Cardiac fibroblast (primary cell): ENCODE data around the gene DUSP8.
"Not testable (repeated sequence)": the region's sequence is repeated elsewhere in the genome, so short reads cannot be mapped to it uniquely, and the experiment has no call there.

Experiments used
- DNase-seq, 2 donors: peaks; one replicate each; pipeline versions ENCODE4 v3.0.0 to v3.0.0-alpha.2; 2010; ENCODE audit warnings: low read depth in 2 of 2
- H3K4me3 ChIP-seq, 2 donors: replicated peaks in 1 of 2; 1 replicate in 1 of 2; 2 replicates in 1 of 2; pipeline ENCODE4 v1.5.1; 2011; ENCODE audit warnings: low read depth in 2 of 2, low read length in 2 of 2, mild to moderate bottlenecking in 2 of 2, moderate library complexity in 1 of 2
- TF ChIP-seq, protein P1 (sequence below): IDR thresholded peaks from one replicate; pipeline ENCODE4 v1.5.1; 2011; ENCODE audit warnings: low read depth, mild to moderate bottlenecking, low read length, inconsistent platforms

The DUSP8 gene

GRCh38 chr11:1604181-1604580, 32.1 kb upstream of the DUSP8 start:
- H3K4me3 ChIP-seq = no peak overlapping the region
- TF ChIP-seq, protein P1, sequence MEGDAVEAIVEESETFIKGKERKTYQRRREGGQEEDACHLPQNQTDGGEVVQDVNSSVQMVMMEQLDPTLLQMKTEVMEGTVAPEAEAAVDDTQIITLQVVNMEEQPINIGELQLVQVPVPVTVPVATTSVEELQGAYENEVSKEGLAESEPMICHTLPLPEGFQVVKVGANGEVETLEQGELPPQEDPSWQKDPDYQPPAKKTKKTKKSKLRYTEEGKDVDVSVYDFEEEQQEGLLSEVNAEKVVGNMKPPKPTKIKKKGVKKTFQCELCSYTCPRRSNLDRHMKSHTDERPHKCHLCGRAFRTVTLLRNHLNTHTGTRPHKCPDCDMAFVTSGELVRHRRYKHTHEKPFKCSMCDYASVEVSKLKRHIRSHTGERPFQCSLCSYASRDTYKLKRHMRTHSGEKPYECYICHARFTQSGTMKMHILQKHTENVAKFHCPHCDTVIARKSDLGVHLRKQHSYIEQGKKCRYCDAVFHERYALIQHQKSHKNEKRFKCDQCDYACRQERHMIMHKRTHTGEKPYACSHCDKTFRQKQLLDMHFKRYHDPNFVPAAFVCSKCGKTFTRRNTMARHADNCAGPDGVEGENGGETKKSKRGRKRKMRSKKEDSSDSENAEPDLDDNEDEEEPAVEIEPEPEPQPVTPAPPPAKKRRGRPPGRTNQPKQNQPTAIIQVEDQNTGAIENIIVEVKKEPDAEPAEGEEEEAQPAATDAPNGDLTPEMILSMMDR = no peak
- DNase-seq = no peak

- TF ChIP-seq, protein P1 = no peak
- no peak for DNase-seq
Observed at GRCh38 chr11:1603629-1604028, 31.6 kb upstream of the DUSP8 start.

GRCh38 chr11:1601663-1602062, 29.6 kb upstream of the DUSP8 start:
- H3K4me3 ChIP-seq = not testable (repeated sequence)

More at GRCh38 chr11:1603629-1604028, 31.6 kb upstream of the DUSP8 start:
- no peak overlapping the region for H3K4me3 ChIP-seq

GRCh38 chr11:1600626-1601025, 28.6 kb upstream of the DUSP8 start:
- TF ChIP-seq, protein P1 = no peak
- no peak overlapping the region for H3K4me3 ChIP-seq
- DNase-seq = no peak

More at GRCh38 chr11:1601663-1602062, 29.6 kb upstream of the DUSP8 start:
- not testable (repeated sequence) for DNase-seq

GRCh38 chr11:1598816-1599215, 26.7 kb upstream of the DUSP8 start:
- no peak for DNase-seq
- no peak overlapping the region for H3K4me3 ChIP-seq
- TF ChIP-seq, protein P1 = no peak

- DNase-seq = not testable (repeated sequence)
Observed at GRCh38 chr11:1598406-1598805, 26.3 kb upstream of the DUSP8 start.

GRCh38 chr11:1597994-1598380, 25.9 kb upstream of the DUSP8 start, which contains the start of gene KRTAP5-2:
Gene KRTAP5-2 (minus strand): TSS chr11:1598294. CDS start chr11:1598250, 44 bp downstream.
- no peak for DNase-seq
- H3K4me3 ChIP-seq = no peak within 1 kb of the TSS
- TF ChIP-seq, protein P1 = no peak

More at GRCh38 chr11:1598406-1598805, 26.3 kb upstream of the DUSP8 start:
- not testable (repeated sequence) for H3K4me3 ChIP-seq

- H3K4me3 ChIP-seq = no peak overlapping the region
- TF ChIP-seq, protein P1 = no peak
- no peak for DNase-seq
Observed at GRCh38 chr11:1597331-1597993, 25.4 kb upstream of the DUSP8 start.

- not testable (repeated sequence) for DNase-seq, H3K4me3 ChIP-seq
Observed at GRCh38 chr11:1596576-1597121, 24.6 kb upstream of the DUSP8 start.

DNA sequence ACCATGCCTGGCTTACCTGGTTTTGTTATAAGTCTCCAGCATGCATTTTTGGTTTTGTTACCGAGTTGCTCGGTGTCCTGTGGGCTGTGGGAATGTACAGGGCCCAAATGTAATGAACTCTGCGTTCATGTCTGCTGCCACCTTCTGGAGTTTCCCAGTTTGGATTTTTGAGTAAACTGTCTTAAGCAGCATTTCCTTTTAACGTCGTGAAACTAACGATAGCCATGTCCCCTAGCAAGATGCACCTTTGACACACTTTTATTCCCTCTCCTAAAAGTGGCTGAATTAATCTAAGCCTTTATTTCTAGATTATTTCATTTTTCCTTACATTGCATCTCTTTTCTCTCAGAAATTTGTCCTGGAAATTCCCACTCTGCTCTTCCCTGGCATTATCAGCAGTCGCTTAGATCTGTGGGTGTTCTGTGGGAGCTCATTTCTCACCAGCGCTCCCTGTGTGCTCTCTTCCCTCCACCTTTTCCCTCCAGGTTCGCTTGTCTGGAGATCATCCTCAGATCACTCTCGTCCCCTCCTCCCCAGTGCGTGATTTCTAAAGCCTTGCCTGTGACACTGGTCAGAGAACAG, 24.0 kb upstream of the DUSP8 start:
- peak in 1 of 2 donors; percentile 27 for DNase-seq
- not testable (repeated sequence) for H3K4me3 ChIP-seq
